Right atrium auricular region (tissue), 2 donors: ENCODE results near the gene HDAC7. TPM values are rescaled to one million over a fixed set of nuclear protein-coding genes. Genes with fewer than 3 reads are reported as not detected.

Experiments
- DNase-seq: peaks from one replicate; pipeline ENCODE4 v3.0.0-alpha.2; 2019; ENCODE audit warnings: low spot score
- H3K27ac ChIP-seq, 2 donors: fragments of 200-600 bp; sonication (generic); 1 replicate in 1 of 2; 2 replicates in 1 of 2; pipeline ENCODE4 v1.5.1; 2016 to 2019
- H3K27me3 ChIP-seq, 2 donors: fragments of 200-600 bp; sonication (generic); one replicate each; pipeline versions ENCODE4 v1.5.1 to v1.6.0; 2017 to 2019
- H3K36me3 ChIP-seq: fragments of 200-600 bp; sonication (generic); one replicate; pipeline ENCODE4 v1.5.1; 2016
- H3K4me1 ChIP-seq, 2 donors: fragments of 200-600 bp; sonication (generic); one replicate each; pipeline versions ENCODE4 v1.5.1 to v1.6.0; 2017 to 2019
- H3K4me3 ChIP-seq, 2 donors: fragments of 200-600 bp; sonication (generic); 1 replicate in 1 of 2; 2 replicates in 1 of 2; pipeline ENCODE4 v1.5.1; 2017 to 2019; ENCODE audit warnings: mild to moderate bottlenecking in 1 of 2, moderate library complexity in 1 of 2
- H3K9me3 ChIP-seq, 2 donors: fragments of 200-600 bp; sonication (generic); one replicate each; pipeline ENCODE4 v1.5.1; 2019
- CTCF ChIP-seq, 2 donors: fragments of 200-600 bp; sonication (generic); IDR thresholded peaks; one replicate each; pipeline ENCODE4 v1.5.1; 2019; ENCODE audit warnings: antibody characterized with exemption in 2 of 2
- total RNA-seq, 2 donors: library from RNA; depleted of rRNA; stranded (reverse); fragments of >200 nt; gene quantifications; one replicate each; pipeline ENCODE4 v1.1.0, GENCODE V29; 2016

Gene HDAC7
- total RNA-seq, 2 donors from 2014 or later, result 33.4 to 60.2 TPM

DNA sequence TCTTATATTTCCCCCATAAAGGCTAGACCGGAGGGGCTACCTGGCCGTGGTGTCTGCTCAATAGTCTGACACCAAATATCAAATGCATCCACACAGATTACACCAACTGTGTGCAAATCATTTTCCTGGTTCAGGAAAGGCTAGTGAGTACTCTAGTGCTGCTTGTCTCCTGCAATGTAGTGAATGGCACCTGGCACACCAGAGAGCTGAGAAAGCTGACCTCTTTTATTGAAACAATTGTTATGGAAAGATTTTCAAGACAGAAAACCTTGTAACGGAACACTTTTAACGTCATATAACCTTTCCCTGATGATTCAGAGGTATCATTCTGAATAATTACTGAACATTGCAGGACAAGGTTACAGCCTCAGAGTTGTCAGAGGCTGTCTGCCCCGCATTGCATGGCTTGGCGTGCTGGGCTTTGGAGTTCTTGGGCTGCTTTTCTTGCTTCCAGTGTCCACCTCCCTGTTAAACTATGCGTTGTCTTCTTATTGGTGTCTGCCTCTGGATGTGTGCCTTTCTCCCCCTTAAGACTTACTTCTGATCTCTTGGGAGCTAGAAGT lies 40.7 kb upstream of the HDAC7 start:
- Histone ChIP-seq H3K27me3 (no peaks in the 10 kb centered on the region), H3K27ac (no peak overlapping the region), H3K4me1 (no peaks in the 10 kb centered on the region), H3K4me3 (no peak overlapping the region), H3K36me3 (no peaks in the 10 kb centered on the region), H3K9me3 (no peaks in the 10 kb centered on the region)
- DNase-seq, result no peak
- no peak for TF ChIP-seq CTCF (IDR thresholded peaks at IDR 0.05)

DNA sequence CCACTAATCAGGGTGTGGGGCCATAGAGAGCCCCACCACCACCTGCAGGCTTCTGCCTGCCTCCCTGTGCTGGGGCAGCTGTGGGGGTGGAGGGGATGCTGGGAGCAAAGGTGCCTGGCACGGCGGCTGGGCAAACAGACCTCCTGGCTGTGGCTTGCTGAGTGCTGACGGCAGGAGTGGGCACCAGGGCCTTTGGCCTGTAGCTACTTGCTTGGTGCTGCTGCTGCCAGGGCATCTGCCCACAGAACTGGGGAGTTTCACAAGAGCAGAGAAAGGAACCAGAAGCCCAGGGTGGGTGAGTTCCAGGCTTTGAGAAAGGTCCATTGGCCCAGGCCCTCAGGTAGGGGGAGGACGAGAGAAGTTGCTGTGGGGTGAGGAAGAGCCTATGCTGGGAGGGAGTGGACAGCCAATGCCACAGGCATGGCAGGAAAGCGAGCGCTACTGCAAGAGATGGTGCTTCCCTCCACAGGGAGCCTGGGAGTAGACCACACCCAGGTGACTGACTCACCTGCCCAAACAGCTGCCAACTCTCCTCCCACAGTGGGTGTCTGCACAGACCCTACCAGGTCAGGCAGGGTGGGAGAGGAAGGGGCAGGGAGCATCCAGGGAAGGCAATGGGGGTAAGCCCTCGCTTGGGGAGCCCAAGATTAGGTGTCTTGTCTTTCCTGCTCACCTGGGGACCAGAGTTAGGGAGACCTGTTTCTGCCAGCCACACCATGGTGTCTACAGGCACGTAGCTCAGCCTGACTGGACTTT lies 39.0 kb upstream of the HDAC7 start:
- no peak for DNase-seq
- no peaks in the 10 kb centered on the region for H3K27me3 ChIP-seq
- no peaks in the 10 kb centered on the region for H3K4me1 ChIP-seq
- H3K27ac ChIP-seq, result no peak overlapping the region
- no peaks in the 10 kb centered on the region for H3K9me3 ChIP-seq
- TF ChIP-seq CTCF (IDR thresholded peaks at IDR 0.05), result no peak
- no peaks in the 10 kb centered on the region for H3K36me3 ChIP-seq
- no peak overlapping the region for H3K4me3 ChIP-seq

DNA sequence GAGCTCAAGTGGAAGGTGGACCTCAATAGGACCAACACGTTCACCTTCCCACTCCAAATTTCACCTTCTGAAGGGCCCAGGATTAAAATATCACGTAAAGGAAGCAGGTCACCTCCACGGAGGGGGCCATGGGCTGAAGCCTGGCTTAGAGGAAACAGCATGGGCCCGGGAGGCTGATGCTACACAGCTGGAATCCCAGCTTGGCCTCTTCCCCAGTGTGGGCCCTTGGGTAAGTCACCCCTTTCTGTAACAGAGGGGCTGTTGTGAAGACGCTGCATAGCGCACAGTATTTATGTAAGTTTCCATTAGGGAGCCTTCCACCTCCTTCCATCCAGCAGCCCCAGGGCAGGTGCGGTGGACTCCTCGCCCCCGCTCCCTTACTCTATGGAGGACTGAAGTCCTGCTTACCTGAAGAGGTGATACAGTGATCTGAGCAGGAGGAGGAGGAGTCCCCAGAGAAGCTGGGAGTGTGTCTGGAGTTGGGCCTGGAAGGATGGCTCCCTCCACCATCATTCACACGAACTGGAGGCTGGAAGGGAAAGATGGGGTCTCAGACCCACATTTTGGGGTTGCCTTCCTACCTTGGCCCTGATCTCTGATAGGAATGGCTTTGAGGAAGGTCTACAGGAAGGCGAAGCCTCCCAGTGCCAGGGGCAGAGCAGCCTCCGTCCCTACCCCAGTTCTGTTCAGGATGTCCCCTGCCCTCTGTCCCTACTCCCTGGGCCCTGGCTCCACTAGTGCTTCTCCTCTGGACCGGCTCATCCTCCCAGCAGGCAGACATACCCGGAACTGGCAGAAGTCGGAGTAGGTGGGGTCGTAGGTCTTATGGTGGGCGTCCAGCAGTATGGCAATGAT lies 37.2 kb upstream of the HDAC7 start:
- Histone ChIP-seq H3K27me3 (no peaks in the 10 kb centered on the region), H3K36me3 (no peaks in the 10 kb centered on the region), H3K4me1 (peaks cover 0 to 4% of the 10 kb centered on the region in 2 donors), H3K9me3 (no peaks in the 10 kb centered on the region), H3K27ac (no peak overlapping the region), H3K4me3 (no peak overlapping the region)
- DNase-seq, result no peak
- TF ChIP-seq CTCF (IDR thresholded peaks at IDR 0.05), result no peak

GRCh38 chr12:47856094-47856493 lies 36.4 kb upstream of the HDAC7 start:
- DNase-seq, result no peak
- TF ChIP-seq CTCF (IDR thresholded peaks at IDR 0.05), result no peak
- Histone ChIP-seq H3K27me3 (no peaks in the 10 kb centered on the region), H3K4me3 (no peak overlapping the region), H3K4me1 (peaks cover 0 to 4% of the 10 kb centered on the region in 2 donors), H3K9me3 (no peaks in the 10 kb centered on the region), H3K36me3 (no peaks in the 10 kb centered on the region), H3K27ac (no peak overlapping the region)

- peaks cover 0 to 4% of the 10 kb centered on the region in 2 donors for H3K4me1 ChIP-seq
Measured at GRCh38 chr12:47855502-47855901, 35.8 kb upstream of the HDAC7 start.

More at GRCh38 chr12:47855502-47855901, 35.8 kb upstream of the HDAC7 start:
- DNase-seq, result no peak
- H3K27me3 ChIP-seq, result no peaks in the 10 kb centered on the region
- H3K9me3 ChIP-seq, result no peaks in the 10 kb centered on the region
- H3K27ac ChIP-seq, result no peak overlapping the region
- TF ChIP-seq CTCF (IDR thresholded peaks at IDR 0.05), result no peak
- H3K36me3 ChIP-seq, result no peaks in the 10 kb centered on the region
- H3K4me3 ChIP-seq, result no peak overlapping the region
